ENCODE results near the gene TCEAL1.
A peak's percentile ranks its signal among the peaks of the same experiment; 100 is the strongest.
"Not testable (repeated sequence)": the region's sequence is repeated elsewhere in the genome, so short reads cannot be mapped to it uniquely, and the experiment has no call there.

Gene TCEAL1

DNA sequence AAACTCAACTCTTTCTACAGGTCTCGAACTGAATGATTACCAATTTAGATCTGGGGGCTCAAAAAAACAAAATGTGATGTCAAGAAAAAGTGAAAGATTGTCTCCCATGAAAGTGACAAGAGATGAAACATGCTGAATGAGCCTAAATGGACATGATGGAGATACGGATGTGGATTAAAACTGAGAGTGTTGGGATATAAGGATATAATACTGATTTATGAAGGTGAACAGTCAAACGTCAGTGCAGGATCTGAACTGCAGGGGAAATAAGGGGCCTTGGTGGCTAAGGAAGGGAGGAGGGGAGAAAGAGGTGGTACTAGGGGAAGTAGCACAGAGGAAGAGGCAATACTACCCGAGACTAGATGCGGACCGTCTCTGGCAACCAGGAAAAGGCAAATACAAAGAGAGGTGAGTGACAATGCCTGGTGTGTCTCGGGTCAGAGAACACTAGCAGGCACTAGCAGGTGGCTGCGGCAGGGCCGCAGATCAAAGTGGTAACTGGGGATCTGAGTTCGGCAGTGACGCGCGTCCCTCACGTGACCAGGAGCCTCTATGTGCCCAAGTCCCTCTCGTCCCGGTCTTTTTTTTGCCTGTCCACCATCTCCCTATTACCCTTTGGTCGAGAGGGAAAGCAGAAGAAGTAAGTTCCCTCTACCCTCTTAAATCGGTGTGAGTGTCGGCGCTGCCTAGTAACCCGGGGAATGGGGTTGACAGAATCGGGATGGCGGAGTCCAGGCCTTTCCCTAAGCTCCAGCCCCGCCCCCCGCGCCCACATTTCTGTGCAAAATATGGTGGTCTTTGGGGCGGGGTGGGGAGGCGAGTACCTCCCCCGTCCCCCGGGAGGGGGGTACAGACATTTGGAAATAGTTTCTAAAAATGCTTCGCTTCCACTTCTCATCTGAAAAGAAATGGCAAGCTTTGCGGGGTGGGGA is at the start of gene TCEAL1:
Gene TCEAL1, plus strand, starts transcription at position 590 of the 932 bp plus-strand sequence. CDS start 942 bp downstream, outside the sequence.
- no peak for DNase-seq

DNA sequence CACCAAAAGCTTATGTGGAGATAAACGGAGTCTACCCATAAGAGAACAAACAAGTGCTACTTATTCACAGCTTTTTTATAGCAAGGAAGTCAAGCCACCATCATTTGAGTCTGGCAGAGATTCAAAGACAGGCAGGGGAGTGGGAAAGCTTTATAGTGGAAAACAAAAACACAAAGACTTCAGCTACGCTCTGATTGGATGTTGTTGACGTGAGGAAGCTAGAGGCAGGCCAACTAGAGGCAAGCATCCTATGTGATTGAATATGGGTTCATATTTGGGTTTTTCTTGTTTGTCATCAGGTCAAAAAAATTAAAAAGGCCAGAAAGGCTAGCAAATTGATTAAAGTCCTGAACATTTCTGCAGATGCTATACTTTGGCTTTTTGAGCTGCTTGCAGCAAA is 44.2 kb upstream of the TCEAL1 start:
- no peak for DNase-seq

GRCh38 chrX:103585411-103586313 is 43.1 kb upstream of the TCEAL1 start, which contains the start of gene TCEAL4:
Gene TCEAL4 (plus strand): TSS chrX:103585515. CDS start chrX:103586676, 1,161 bp downstream.
- DNase-seq: no peak

- no peak for DNase-seq
These were observed 42.5 kb upstream of the TCEAL1 start for GRCh38 chrX:103586314-103586646.

DNA sequence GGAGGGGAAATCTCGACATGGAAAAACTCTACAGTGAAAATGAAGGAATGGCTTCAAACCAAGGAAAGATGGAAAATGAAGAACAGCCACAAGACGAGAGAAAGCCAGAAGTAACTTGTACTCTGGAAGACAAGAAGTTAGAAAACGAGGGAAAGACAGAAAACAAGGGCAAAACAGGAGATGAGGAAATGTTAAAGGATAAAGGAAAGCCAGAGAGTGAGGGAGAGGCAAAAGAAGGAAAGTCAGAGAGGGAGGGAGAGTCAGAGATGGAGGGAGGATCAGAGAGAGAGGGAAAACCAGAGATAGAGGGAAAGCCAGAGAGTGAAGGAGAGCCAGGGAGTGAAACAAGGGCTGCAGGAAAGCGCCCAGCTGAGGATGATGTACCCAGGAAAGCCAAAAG is 42.1 kb upstream of the TCEAL1 start:
- DNase-seq: no peak

GRCh38 chrX:103592295-103592694 is 36.5 kb upstream of the TCEAL1 start:
- DNase-seq: not testable (repeated sequence)

DNA sequence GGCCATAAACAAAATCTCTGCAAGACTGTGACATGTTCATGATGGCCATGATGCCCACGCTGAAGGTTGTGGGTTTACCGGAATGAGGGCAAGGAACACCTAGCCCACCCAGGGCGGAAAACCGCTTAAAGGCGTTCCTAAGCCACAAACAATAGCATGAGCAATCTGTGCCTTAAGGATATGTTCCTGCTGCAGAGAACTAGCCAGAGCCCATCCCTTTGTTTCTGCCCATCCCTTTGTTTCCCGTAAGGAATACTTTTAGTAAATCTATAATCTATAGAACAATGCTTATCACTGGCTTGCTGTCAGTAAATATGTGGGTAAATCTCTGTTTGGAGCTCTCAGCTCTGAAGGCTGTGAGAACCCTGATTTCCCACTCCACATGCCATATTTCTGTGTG is 33.6 kb upstream of the TCEAL1 start:
- DNase-seq: not testable (repeated sequence)

DNA sequence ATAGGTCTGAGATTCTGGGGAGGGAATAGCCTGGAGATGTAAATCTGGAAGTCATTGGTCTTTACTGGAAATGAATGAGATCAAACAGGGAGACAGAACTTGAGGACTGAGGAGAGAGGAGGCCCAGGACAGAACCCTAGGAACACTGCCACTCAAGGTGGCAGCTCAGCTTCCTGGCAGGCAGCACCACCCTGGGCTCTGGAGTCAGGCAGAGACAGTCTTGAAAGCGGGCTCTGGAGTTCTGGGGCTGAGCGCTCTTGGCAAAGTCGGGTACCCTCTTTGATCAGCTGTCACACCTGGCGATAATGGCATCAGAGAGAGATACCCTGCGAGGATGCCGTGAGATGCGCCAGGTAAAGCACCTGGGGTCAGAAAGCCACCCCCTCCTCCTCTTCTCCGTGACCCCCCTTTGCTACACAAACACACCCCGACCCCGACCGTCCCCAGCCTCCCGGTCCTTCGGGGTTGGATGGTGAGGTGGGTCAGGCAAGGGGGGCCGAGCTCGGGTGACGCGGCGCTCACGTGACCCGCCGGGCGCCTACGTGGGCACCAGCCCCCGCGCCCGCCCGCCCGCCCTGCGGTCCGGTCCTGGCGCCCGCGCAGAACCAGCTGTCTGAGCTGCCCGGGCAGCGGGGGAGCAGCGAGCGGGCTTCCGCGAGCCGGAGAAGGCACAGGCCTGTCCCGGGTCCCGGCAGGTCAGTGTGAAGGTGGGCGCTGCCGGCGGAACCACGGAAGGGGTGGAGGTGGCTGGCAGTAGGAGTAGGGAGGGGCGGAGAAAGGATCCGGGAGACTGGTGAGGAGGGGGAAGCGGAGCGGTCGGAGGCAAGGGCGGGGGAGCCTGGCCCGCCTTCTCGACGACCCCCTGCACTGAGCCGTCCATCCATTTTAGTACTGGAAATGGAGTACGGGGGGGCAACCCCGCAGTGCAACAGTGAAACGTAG is 21.1 kb upstream of the TCEAL1 start, which contains the start of gene TCEAL3:
Gene TCEAL3, plus strand, starts transcription at position 600 of the 942 bp plus-strand sequence. CDS start 1,102 bp downstream, outside the sequence.
- no peak for DNase-seq

- DNase-seq: no peak
These were observed 20.3 kb upstream of the TCEAL1 start for GRCh38 chrX:103608306-103608963.

GRCh38 chrX:103610282-103610681 is 18.5 kb upstream of the TCEAL1 start:
- DNase-seq: no peak

DNA sequence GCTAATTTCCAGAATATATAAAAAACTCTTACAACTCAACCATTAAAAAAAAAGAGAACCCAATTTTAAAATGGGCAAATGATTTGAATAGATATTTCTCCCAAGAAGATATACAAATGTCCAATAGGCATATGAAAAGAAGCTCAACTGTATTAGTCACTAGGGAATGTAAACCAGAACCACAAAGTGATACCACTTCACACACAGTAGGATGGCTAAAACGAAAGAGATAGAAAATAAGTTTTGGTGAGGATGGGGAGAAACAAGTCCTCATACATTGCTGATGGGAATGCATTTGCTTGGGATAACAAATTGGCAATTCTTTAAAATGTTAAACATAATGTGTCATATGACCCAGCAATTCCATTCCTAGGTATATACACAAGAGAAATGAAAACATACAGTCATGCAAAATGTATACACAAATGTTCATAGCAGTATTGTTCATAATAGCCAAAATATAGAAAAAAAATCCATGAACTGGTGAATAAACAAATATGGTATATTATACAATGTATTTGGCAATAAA is 15.3 kb upstream of the TCEAL1 start:
- DNase-seq: no peak

- DNase-seq: no peak
These were observed 13.8 kb upstream of the TCEAL1 start for GRCh38 chrX:103614999-103615398.

GRCh38 chrX:103615781-103616371 is 12.9 kb upstream of the TCEAL1 start:
- no peak for DNase-seq

DNA sequence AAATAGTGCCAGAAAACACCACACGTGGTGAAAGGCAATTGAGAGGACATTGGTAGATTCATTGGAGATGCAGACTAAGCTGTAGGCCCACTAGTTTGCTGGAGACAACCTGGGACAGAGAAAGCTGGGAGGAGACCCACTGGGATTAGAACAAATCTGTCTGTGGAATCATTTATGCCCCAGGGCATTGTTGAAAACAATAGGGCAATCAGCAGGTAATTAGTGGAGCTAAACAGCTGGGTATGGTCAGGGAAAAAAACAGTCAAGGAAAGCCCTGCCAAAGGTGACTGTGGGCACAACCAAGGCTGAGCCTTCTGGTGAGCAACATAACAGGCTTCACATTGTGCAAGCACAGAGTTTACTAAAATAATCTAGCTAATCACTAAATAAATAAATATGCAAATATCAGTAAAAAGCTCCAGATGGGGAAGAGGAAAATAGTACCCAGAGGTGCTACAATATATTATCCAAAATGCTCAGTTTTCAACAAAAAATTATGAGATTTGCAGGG is 12.0 kb upstream of the TCEAL1 start:
- DNase-seq: no peak

- no peak for DNase-seq
These were observed 4.7 kb upstream of the TCEAL1 start for GRCh38 chrX:103624111-103624510.

DNA sequence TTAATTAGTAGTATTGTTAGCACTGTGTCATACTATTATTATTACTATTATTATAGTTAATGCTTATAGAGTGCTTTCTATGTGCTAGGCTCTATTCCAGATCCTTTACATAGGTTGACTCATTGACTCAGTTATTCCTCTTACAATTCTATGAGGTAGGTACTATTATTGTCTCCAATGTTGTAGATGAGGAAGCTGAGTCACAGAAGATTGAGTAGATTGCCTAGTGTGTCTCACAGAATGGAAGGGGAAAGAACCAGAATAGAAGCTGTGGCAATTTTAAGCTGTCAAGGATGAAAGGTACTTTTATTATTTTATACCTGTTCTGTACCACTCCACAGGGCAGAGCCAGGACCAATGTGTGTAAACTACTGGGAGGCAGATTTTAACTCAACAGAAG is 1.9 kb upstream of the TCEAL1 start:
- no peak for DNase-seq

DNA sequence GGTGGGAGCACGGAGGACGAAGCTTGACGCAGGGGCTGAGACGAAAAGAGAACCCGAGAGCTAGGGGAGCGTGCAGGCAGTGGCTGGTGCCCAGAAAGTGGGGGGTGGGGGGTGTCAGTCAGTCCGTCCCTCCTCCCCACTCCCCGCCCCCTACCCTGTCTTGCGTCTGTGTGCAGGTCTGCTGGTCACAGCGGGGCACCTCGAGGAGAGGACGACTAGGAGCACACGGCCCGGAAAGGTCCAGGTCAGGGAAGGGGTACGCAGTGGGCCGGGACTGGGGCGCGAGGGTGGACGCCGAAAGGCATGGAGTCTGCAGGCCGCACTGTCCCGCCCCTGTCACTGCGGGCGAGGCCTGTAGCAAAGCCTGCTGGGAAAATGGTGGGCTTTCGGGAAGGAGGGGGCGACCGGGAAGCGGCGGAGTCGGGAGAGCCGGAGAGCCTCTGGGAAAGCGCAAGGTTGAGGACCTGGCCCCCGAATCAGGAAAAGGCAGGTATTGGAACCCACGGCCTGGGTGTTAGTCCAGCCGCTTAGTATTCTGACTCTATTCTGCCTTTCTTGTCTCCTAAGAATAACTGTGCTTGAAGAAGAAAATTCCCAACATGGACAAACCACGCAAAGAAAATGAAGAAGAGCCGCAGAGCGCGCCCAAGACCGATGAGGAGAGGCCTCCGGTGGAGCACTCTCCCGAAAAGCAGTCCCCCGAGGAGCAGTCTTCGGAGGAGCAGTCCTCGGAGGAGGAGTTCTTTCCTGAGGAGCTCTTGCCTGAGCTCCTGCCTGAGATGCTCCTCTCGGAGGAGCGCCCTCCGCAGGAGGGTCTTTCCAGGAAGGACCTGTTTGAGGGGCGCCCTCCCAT is 769 bp downstream of the TCEAL1 start:
- peak; percentile 23 for DNase-seq

- DNase-seq: no peak
These were observed 1.4 kb downstream of the TCEAL1 start for GRCh38 chrX:103630171-103630511.

GRCh38 chrX:103631145-103631544 is 2.4 kb downstream of the TCEAL1 start:
- DNase-seq: no peak

DNA sequence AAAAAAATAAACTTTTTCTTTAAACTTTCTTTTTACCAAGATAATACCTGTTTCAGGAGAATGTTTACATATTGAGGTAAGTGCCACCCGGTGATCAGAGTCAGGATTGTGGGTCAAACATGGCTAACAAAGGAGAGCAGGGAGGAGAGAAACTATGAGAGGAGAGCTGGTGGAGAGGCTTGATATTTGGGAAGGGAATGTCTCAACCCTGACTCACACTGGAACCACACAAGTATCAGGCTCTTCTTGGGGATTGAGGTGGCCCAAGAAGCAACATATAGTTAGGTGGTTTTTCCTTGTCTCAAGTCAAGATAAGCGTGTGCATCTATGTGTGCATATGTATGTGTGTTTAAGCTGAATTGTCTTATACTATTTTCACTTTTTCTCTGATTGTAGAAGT is 6.7 kb downstream of the TCEAL1 start:
- no peak for DNase-seq
